Naive B cell (primary cell): Measurements from ENCODE around the gene MKRN2. TPM values are rescaled to one million over a fixed set of nuclear protein-coding genes. Genes with fewer than 3 reads are reported as not detected.

Experiments
- ATAC-seq, 2 donors: fragments of 150-1000 bp; cut with Tn5 transposase; 2 replicates each; pipeline ENCODE4 v1.10.0; 2021; ENCODE audit warnings: low read depth in 2 of 2, mild to moderate bottlenecking in 2 of 2, moderate library complexity in 2 of 2
- DNase-seq: peaks from one replicate; pipeline ENCODE4 v3.0.0; 2022
- H3K27ac Mint-ChIP-seq, 6 donors: one replicate each; pipeline ENCODE4 v1.8.0; 2020 to 2022; ENCODE audit warnings: mild to moderate bottlenecking in 6 of 6, mixed read lengths in 6 of 6, moderate library complexity in 5 of 6, inconsistent platforms in 2 of 6
- H3K27me3 Mint-ChIP-seq, 3 donors: one replicate each; pipeline ENCODE4 v1.8.0; 2021 to 2022; ENCODE audit warnings: mixed read lengths in 3 of 3, mild to moderate bottlenecking in 1 of 3
- H3K36me3 Mint-ChIP-seq, 2 donors: one replicate each; pipeline ENCODE4 v1.8.0; 2020 to 2022; ENCODE audit warnings: mixed read lengths in 2 of 2, inconsistent platforms in 1 of 2, mild to moderate bottlenecking in 1 of 2
- H3K4me1 Mint-ChIP-seq, 3 donors: one replicate each; pipeline ENCODE4 v1.8.0; 2020 to 2022; ENCODE audit warnings: mixed read lengths in 3 of 3, inconsistent platforms in 1 of 3, mild to moderate bottlenecking in 1 of 3, moderate library complexity in 1 of 3
- H3K4me3 Mint-ChIP-seq, 8 donors: one replicate each; pipeline ENCODE4 v1.8.0; 2020 to 2022; ENCODE audit warnings: mild to moderate bottlenecking in 8 of 8, mixed read lengths in 8 of 8, moderate library complexity in 8 of 8, inconsistent platforms in 2 of 8
- H3K9me3 Mint-ChIP-seq, 7 donors: one replicate each; pipeline ENCODE4 v1.8.0; 2020 to 2022; ENCODE audit warnings: mixed read lengths in 7 of 7, mild to moderate bottlenecking in 5 of 7, inconsistent platforms in 2 of 7, moderate library complexity in 1 of 7
- polyA plus RNA-seq, 6 donors: library from polyadenylated mRNA; unstranded; fragments of 300-500 nt; fragmentation: Illumina TruSeq; gene quantifications; one replicate each; pipeline ENCODE4 v1.2.3, GENCODE V29; 2021; ENCODE audit warnings: low read depth in 6 of 6

Gene MKRN2, protein sequence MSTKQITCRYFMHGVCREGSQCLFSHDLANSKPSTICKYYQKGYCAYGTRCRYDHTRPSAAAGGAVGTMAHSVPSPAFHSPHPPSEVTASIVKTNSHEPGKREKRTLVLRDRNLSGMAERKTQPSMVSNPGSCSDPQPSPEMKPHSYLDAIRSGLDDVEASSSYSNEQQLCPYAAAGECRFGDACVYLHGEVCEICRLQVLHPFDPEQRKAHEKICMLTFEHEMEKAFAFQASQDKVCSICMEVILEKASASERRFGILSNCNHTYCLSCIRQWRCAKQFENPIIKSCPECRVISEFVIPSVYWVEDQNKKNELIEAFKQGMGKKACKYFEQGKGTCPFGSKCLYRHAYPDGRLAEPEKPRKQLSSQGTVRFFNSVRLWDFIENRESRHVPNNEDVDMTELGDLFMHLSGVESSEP
- 10 to 100 TPM; 35.7 to 54.4 (median 51.4) TPM for polyA plus RNA-seq

DNA sequence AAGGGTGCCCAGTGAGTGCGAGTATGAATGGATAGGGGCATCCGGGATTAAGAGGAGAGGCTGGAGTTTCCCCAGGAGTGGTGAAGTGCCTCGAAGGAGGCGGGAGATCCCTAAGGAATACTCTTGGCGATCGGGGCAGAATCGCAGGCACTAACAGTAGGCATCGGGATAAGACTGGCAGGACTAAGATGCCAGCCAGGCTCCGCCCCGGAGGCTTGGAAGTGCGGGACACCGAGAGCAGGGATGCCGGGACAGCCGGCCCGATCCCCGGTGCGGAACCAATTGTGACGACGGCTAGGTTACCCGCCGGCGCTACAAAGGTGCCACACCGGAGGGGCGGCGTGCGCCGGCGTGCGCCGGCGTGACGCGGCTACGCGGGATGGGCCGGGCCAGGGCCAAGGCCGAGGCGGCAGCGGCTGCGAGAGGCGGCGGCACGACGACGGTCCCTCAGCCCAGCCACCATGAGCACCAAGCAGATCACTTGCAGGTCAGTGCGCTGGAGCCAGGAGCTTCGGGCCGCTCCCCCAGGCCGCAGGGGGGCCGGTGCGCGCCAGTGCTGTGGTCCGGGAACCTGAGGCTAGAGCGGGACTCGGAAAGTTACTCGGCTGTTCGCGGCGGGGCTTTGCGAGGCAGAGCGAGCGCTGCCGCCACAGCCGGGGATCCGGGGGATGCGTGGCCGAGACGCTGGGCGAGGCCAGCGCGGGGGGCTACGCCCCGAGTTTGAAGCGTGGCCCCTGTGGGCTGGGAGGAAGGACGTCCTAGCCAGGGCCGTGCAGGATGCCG, at the start of gene MKRN2:
TSS of gene MKRN2 (plus strand) at position 398 of the 783 bp plus-strand sequence. CDS start at position 462, 64 bp downstream.
- Mint-ChIP-seq H3K9me3 (peaks cover 0 to 2% (median 0%) of the 10 kb centered on the region in 7 donors), H3K36me3 (no peaks in the 10 kb centered on the region), H3K4me3 (peak within 1 kb of the TSS; percentile 93 to 99 (median 96)), H3K27ac (peak within 1 kb of the TSS; percentile 88 to 96 (median 94)), H3K27me3 (peaks cover 9 to 22% (median 21%) of the 10 kb centered on the region in 3 donors), H3K4me1 (peaks cover 52 to 63% (median 59%) of the 10 kb centered on the region in 3 donors)
- ATAC-seq (peak; percentile 95 to 97), DNase-seq (peak; percentile 82)

DNA sequence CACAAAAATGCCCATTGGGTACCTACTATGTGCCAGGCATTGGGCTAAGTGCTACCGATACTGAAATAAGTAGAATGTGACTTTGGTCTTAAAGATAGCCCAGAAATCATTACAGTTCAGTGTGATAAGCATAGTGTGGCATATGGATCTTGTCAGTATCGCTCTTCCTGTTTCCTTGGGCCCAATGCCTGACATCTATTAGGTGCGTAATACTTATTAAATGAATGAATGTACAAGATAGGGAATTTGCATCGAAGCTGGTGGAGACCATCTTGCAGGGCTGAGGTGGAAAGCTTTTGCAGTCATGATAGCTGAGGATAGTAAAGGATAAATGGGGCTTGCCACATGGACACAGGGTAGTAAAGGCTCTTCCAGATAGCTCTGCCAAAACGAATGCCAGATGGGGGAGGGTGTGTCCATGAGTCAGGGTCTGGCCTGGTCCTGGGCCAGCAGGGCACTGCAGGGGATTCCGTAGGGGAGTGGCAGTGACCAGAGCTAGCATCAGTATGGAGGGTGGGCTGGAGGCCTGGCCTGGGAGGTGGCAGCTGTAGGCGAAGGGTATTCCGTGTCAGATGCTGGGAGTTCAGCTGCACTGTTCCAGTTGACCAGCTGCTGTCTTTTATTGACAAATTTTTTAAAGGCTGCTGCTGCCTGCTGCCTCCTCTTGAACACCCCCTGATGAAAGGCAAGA, 49.2 kb upstream of the MKRN2 start:
- DNase-seq (no peak), ATAC-seq (no peak)
- H3K27me3 Mint-ChIP-seq, result no peaks in the 10 kb centered on the region
- peaks cover 10 to 14% of the 10 kb centered on the region in 2 donors for H3K36me3 Mint-ChIP-seq
- H3K4me3 Mint-ChIP-seq, result no peak overlapping the region
- peak overlapping the region in 1 of 6 donors; percentile 59 for H3K27ac Mint-ChIP-seq
- H3K4me1 Mint-ChIP-seq, result peaks cover 4 to 11% (median 8%) of the 10 kb centered on the region in 3 donors
- H3K9me3 Mint-ChIP-seq, result no peaks in the 10 kb centered on the region

DNA sequence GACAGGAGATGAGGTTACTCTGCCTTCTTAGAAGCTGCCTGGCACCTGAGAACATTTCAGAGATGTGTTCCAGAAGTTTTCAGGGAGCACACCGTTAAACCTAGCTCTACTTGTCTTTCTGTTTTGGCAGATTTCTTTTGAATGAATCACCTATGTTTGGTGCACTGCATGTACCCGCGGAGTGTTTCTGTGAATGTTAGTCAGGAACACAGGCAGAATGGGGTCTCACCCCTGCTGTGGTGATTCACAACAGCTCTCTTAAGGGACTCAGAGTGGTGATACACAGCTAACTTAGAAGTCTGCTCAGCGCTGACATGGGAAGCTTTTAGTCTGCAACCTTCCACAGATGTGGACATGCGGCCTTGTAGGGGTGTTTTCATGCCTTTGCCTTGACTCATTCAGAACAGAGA, 48.6 kb upstream of the MKRN2 start:
- no peaks in the 10 kb centered on the region for H3K27me3 Mint-ChIP-seq
- ATAC-seq (no peak), DNase-seq (no peak)
- H3K9me3 Mint-ChIP-seq, result no peaks in the 10 kb centered on the region
- H3K4me3 Mint-ChIP-seq, result no peak overlapping the region
- H3K36me3 Mint-ChIP-seq, result peaks cover 5 to 14% of the 10 kb centered on the region in 2 donors
- no peak overlapping the region for H3K27ac Mint-ChIP-seq
- H3K4me1 Mint-ChIP-seq, result peaks cover under 1 to 7% (median 4%) of the 10 kb centered on the region in 3 donors

DNA sequence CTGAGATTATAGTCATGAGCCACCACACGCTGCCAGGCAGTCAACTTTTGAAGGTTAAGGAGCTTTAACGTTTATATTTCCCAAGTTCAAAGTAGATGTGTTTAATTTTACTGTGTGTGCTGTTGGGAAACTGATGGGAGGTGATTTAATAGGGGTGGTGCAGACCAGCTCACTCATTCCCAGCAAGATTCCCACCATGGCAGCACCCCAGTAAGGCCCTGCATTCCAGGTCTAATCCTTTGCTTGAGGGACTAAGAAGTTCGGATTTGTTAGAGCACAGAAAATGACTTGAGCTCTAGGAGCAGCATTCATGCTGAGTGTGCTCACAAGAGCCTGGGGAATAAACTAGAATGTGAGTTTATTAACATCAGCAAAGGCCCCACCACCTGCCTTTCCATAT, 47.4 kb upstream of the MKRN2 start:
- Mint-ChIP-seq H3K27me3 (no peaks in the 10 kb centered on the region), H3K4me3 (no peak overlapping the region), H3K9me3 (no peaks in the 10 kb centered on the region), H3K36me3 (peaks cover 0 to 9% of the 10 kb centered on the region in 2 donors), H3K27ac (peak overlapping the region in 1 of 6 donors; percentile 47), H3K4me1 (peaks cover 0 to 6% (median 5%) of the 10 kb centered on the region in 3 donors)
- ATAC-seq, result no peak
- DNase-seq, result no peak

DNA sequence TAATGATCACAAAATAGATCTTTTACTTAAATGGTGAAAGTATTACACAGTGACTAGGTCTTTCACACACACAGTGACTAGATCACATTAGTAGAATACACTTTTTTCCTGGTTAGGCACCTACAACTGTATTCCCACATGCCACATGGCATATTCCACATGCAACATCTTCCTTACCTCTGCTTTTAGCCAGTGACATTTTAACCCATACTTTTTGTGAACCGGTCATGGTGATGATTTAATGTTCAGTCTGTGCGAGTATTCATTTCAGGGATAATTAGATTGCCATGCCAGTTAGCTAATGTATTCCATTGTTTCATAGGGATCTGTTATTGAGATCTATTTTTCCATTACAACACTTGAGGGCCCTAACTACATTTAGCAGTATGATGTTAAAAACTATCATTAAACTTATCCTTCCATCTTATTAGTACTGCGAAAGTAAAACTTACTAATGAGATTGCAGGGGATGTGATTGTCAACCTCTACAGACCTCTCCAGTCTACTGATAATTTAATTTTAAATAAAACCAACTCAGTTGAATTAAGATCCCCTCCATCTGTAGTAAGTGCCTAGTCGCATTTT, 44.3 kb upstream of the MKRN2 start:
- Mint-ChIP-seq H3K4me1 (peaks cover 0 to 5% (median 4%) of the 10 kb centered on the region in 3 donors), H3K36me3 (peaks cover 0 to 8% of the 10 kb centered on the region in 2 donors), H3K27ac (no peak overlapping the region), H3K4me3 (no peak overlapping the region), H3K9me3 (no peaks in the 10 kb centered on the region), H3K27me3 (no peaks in the 10 kb centered on the region)
- no peak for ATAC-seq
- DNase-seq, result no peak

DNA sequence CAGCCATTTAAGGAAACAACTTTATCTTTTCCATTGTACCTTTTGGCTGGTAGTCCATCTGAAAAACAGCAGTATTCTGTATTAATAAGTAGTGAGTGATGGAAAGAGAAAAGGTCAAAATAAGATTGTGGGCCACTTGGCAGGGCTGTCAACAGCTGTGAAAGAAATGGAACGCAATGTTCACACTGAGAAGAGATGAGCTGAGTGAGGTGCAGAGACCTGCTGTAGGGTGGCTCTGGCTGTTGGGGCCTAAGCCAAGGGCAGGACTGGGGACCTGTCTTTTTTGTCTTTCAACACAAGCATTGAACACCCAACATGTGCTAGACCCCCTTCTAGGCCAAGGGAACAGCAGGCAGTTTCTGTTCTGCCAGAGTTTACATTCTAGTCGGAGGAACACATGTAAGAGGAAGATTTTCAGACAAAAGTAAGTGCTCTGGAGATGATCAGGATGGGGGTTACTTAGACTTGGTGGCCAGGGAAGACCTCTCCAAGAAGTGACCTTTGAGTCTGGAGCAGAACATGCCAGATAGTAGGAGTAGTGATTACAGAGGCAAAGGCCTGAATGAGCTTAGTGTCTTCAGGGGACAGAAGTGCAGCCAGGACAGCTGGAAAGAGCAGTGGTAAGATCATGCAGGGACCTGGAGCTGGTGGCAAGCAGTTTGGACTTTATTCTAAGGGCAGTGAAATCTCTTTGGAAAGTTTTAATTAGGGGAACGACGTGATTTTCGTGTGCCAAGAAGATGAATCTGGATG, 43.0 kb upstream of the MKRN2 start:
- H3K36me3 Mint-ChIP-seq, result peaks cover 0 to 10% of the 10 kb centered on the region in 2 donors

DNA sequence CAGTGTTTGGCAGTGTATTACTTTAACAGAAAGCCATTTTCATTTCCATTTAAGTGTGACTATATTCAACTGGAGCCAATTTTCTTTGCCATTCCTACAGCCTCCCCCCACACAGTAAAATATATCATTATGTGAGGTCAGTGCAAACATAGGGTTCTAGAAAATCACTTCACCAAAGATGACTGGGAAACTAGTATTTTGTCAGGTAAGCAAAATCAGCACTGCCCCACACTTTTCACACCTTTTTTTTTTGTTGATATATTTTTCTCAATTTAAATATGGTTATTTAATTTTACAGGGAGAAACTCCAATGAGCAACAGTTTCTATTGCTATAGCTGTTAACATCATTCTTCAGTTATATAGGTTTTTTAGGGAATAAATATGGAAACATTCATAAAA, 41.3 kb upstream of the MKRN2 start:
- no peaks in the 10 kb centered on the region for H3K9me3 Mint-ChIP-seq
- peaks cover 0 to 5% (median 0%) of the 10 kb centered on the region in 3 donors for H3K4me1 Mint-ChIP-seq
- no peak overlapping the region for H3K4me3 Mint-ChIP-seq
- DNase-seq (no peak), ATAC-seq (no peak)
- H3K36me3 Mint-ChIP-seq, result peaks cover 1 to 10% of the 10 kb centered on the region in 2 donors
- H3K27me3 Mint-ChIP-seq, result no peaks in the 10 kb centered on the region
- H3K27ac Mint-ChIP-seq, result no peak overlapping the region

More for the DNA sequence above, 43.0 kb upstream of the MKRN2 start:
- H3K9me3 Mint-ChIP-seq, result no peaks in the 10 kb centered on the region
- H3K4me3 Mint-ChIP-seq, result no peak overlapping the region
- no peaks in the 10 kb centered on the region for H3K27me3 Mint-ChIP-seq
- DNase-seq (no peak), ATAC-seq (no peak)
- H3K4me1 Mint-ChIP-seq, result peaks cover 0 to 5% (median 0%) of the 10 kb centered on the region in 3 donors
- peak overlapping the region in 3 of 6 donors; percentile 30 to 78 (median 31) for H3K27ac Mint-ChIP-seq

DNA sequence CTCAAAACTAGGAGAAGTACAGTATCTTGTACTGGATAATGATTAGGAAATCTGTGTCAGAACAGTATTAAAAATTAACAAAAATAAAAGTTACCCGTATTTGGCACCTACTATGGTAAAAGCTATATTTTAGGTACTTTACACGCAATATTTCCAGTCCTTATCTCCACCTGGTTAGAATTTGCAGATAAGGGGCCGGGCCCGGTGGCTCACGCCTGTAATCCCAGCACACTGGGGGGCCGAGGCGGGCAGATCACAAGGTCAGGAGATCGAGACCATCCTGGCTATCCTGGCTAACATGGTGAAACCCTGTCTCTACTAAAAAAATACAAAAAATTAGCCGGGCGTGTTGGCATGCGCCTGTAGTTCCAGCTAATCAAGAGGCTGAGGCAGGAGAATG, 40.0 kb upstream of the MKRN2 start:
- peaks cover 0 to 4% (median 0%) of the 10 kb centered on the region in 7 donors for H3K9me3 Mint-ChIP-seq
- H3K27ac Mint-ChIP-seq, result no peak overlapping the region
- no peak overlapping the region for H3K4me3 Mint-ChIP-seq
- no peaks in the 10 kb centered on the region for H3K27me3 Mint-ChIP-seq
- DNase-seq (no peak), ATAC-seq (no peak)
- peaks cover 0 to 5% (median 4%) of the 10 kb centered on the region in 3 donors for H3K4me1 Mint-ChIP-seq
- H3K36me3 Mint-ChIP-seq, result peaks cover 7 to 14% of the 10 kb centered on the region in 2 donors

DNA sequence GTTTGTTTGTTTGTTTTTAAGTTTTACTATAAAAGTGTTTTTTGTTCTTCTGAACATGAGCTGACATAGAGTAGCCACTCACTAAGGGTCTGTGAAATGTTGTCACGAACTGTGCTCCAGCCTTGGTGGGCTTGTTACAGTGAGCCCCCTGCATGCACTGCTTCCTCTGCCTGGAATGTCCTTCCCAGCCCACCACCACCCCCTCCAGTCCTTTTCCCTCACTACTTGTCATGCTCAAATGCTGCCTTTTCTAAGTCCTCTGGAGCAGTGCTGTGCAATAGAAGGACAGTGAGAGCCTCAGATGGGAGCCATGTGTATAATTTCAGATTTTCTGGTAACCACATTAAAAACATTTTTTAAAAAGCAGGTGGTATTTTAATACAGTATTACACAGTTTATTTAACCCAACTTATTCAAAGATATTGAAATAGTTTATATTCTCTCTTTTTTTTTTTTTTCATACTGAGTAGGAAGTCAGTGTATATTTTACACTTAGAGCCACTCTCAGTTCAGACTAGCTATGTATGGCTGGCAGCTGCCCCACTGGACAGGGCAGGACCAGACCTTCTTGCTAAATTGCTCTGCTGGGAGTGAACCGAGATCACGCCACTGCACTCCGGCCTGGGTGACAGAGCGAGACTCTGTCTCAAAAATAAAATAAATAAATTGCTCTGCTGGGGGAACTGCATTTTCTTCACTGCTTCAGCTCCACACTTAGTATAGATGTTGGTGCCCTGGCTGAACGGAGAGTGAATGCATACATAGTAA, 38.4 kb upstream of the MKRN2 start:
- H3K4me3 Mint-ChIP-seq, result no peak overlapping the region
- DNase-seq (no peak), ATAC-seq (no peak)
- no peaks in the 10 kb centered on the region for H3K27me3 Mint-ChIP-seq
- H3K36me3 Mint-ChIP-seq, result peaks cover 7 to 17% of the 10 kb centered on the region in 2 donors
- H3K9me3 Mint-ChIP-seq, result peaks cover 0 to 4% (median 0%) of the 10 kb centered on the region in 7 donors
- peaks cover 0 to 5% (median 4%) of the 10 kb centered on the region in 3 donors for H3K4me1 Mint-ChIP-seq
- no peak overlapping the region for H3K27ac Mint-ChIP-seq

DNA sequence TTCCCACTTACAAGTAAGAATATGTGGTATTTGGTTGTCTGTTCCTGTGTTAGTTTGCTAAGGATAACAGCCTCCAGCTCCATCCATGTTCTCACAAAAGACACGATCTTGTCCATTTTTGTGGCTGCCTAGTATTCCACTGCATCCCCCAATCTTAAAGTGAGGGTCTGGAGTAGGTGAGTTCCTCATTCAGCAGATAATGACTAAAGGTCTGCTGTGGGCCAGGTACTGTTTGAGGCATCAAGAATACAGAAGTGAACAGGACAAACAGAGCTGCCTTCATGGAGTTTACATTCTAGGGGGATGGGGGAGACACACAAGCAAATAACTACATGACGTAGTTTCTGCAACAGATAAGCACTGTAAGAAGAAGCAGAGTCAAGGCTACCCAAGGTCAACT, 35.9 kb upstream of the MKRN2 start:
- peaks cover 9 to 17% of the 10 kb centered on the region in 2 donors for H3K36me3 Mint-ChIP-seq
- no peak overlapping the region for H3K4me3 Mint-ChIP-seq
- no peak for ATAC-seq
- no peak overlapping the region for H3K27ac Mint-ChIP-seq
- no peaks in the 10 kb centered on the region for H3K27me3 Mint-ChIP-seq
- peaks cover 0 to 4% (median 0%) of the 10 kb centered on the region in 3 donors for H3K4me1 Mint-ChIP-seq
- no peak for DNase-seq
- H3K9me3 Mint-ChIP-seq, result peaks cover 0 to 4% (median 0%) of the 10 kb centered on the region in 7 donors

DNA sequence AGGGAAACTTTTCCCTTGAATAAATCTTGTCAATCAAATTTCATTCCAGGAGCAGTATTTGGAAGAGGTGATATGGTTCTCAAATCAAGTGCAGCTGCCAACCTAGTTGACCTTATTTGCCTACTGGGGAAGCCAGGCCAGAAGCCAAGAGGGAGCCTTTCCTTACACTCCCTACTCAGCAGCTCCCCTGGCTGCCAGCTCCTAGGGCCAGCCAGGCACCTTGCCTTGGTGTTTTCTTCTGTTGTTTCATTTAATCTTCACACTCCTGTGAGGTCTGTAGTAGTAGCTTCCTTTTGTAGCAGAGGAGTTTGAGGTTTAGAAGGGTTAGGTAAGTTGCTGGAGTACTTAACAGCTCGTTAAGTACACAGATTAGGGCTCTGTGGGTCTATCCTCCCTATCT, 34.2 kb upstream of the MKRN2 start:
- Mint-ChIP-seq H3K9me3 (peaks cover 0 to 4% (median 0%) of the 10 kb centered on the region in 7 donors), H3K4me3 (no peak overlapping the region), H3K27me3 (no peaks in the 10 kb centered on the region), H3K27ac (no peak overlapping the region), H3K4me1 (peaks cover 0 to 4% (median 0%) of the 10 kb centered on the region in 3 donors), H3K36me3 (peaks cover 16 to 21% of the 10 kb centered on the region in 2 donors)
- ATAC-seq, result no peak
- DNase-seq, result no peak

DNA sequence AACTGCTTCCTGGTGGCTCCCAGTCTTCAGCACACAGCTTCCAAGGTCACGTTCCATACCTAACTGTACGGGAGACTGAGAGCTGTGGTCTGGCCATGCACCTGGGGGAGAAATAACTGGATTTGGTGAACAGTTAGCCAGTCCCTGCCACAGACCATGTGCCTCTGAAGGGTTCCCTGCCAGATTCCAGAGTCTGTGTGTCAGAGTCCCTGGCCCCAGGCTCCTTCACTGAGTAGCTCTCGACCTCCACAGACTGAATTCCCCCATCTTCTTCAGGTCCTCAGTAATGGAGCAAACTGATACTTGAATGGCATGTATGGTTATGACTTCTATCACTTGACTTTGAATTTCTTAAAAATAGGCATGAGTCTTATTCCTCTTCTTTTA, 29.1 kb upstream of the MKRN2 start:
- Mint-ChIP-seq H3K36me3 (peaks cover 26 to 32% of the 10 kb centered on the region in 2 donors), H3K4me3 (no peak overlapping the region), H3K27ac (no peak overlapping the region)

More for the DNA sequence above, 29.1 kb upstream of the MKRN2 start:
- H3K9me3 Mint-ChIP-seq, result no peaks in the 10 kb centered on the region
- H3K27me3 Mint-ChIP-seq, result no peaks in the 10 kb centered on the region
- no peaks in the 10 kb centered on the region for H3K4me1 Mint-ChIP-seq
- ATAC-seq (no peak), DNase-seq (no peak)
